B cell (primary cell): ENCODE results near the gene ALX3. TPM values are rescaled to one million over a fixed set of nuclear protein-coding genes. Genes with fewer than 3 reads are reported as not detected.

Source experiments
- ATAC-seq: fragments of 200-7000 bp; cut with Tn5 transposase; one replicate; pipeline ENCODE4 v1.10.0; 2021; ENCODE audit warnings: low read depth, mild to moderate bottlenecking, moderate number of reproducible peaks, moderate library complexity
- CTCF ChIA-PET: fragments of 350-600 bp; sonication (Branson Sonifier 250); formaldehyde crosslinking; loops from one replicate; lab custom pipeline; 2021; ENCODE audit warnings: antibody characterized with exemption, inconsistent platforms; lab: Charles Lee
- POLR2A ChIA-PET: fragments of 350-600 bp; sonication (Branson Sonifier 250); formaldehyde crosslinking; loops from one replicate; lab custom pipeline; 2021; ENCODE audit warnings: antibody characterized with exemption; lab: Charles Lee
- DNase-seq: peaks from one replicate; pipeline ENCODE4 v3.0.0; 2013
- H2AFZ ChIP-seq: 2 replicates; pipeline ENCODE4 v1.6.1; 2012; ENCODE audit warnings: mild to moderate bottlenecking, low read depth, low read length; ENCODE audit not compliant: insufficient read depth, poor library complexity, severe bottlenecking
- H3K27ac ChIP-seq, 2 donors: 1 replicate in 1 of 2; 2 replicates in 1 of 2; pipeline ENCODE4 v1.5.1; 2012 to 2013; ENCODE audit warnings: low read length in 2 of 2, mild to moderate bottlenecking in 2 of 2, moderate library complexity in 1 of 2
- H3K27me3 ChIP-seq, 4 experiments: fragments of 200-600 bp in 1 of 4; sonication (generic) in 1 of 4; replicated peaks in 1 of 4; 1 replicate in 2 of 4; 2 replicates in 2 of 4; pipeline versions ENCODE4 v1.6.1 to v1.7.0; 2013 to 2016; ENCODE audit warnings: low read length in 3 of 4, mild to moderate bottlenecking in 2 of 4, mixed read lengths in 1 of 4, moderate library complexity in 1 of 4; ENCODE audit not compliant: insufficient read depth in 4 of 4, control insufficient read depth in 3 of 4; ENCODE audit errors: control extremely low read depth in 1 of 4
- H3K36me3 ChIP-seq, 2 experiments: replicated peaks in 1 of 2; 1 replicate in 1 of 2; 2 replicates in 1 of 2; pipeline versions ENCODE4 v1.6.1 to v1.7.1; 2013; ENCODE audit warnings: low read length in 1 of 2; ENCODE audit not compliant: insufficient read depth in 2 of 2, control insufficient read depth in 1 of 2; ENCODE audit errors: control extremely low read depth in 1 of 2, extremely low read depth in 1 of 2
- H3K4me1 ChIP-seq, 2 donors: fragments of 200-600 bp in 1 of 2; sonication (generic) in 1 of 2; 1 replicate in 1 of 2; 2 replicates in 1 of 2; pipeline versions ENCODE4 v1.5.1 to v1.6.1; 2013 to 2017; ENCODE audit warnings: low read length in 2 of 2; ENCODE audit not compliant: control insufficient read depth in 2 of 2, insufficient read depth in 2 of 2
- H3K4me2 ChIP-seq: replicated peaks from 2 replicates; pipeline ENCODE3; 2012; ENCODE audit warnings: mild to moderate bottlenecking, low read depth, low read length; ENCODE audit not compliant: poor library complexity, severe bottlenecking
- H3K4me3 ChIP-seq, 5 experiments: fragments of 200-600 bp in 1 of 5; sonication (generic) in 1 of 5; 1 replicate in 3 of 5; 2 replicates in 2 of 5; pipeline versions ENCODE4 v1.5.1 to v1.7.0; 2011 to 2016; ENCODE audit warnings: low read length in 4 of 5, mild to moderate bottlenecking in 4 of 5, low read depth in 2 of 5, control low read depth in 1 of 5, moderate library complexity in 1 of 5; ENCODE audit not compliant: insufficient read depth in 1 of 5; ENCODE audit errors: control extremely low read depth in 1 of 5, extremely low read depth in 1 of 5
- H3K79me2 ChIP-seq: fragments of 200-600 bp; sonication (generic); one replicate; pipeline ENCODE4 v1.6.0; 2016; ENCODE audit warnings: low read length; ENCODE audit not compliant: control insufficient read depth, insufficient read depth
- H3K9ac ChIP-seq: fragments of 200-600 bp; sonication (generic); 2 replicates; pipeline ENCODE4 v1.6.1; 2017; ENCODE audit warnings: mild to moderate bottlenecking, low read length, moderate library complexity
- H3K9me3 ChIP-seq, 3 donors: one replicate each; pipeline versions ENCODE4 v1.6.1 to v1.7.1; 2013; ENCODE audit warnings: low read length in 2 of 3; ENCODE audit not compliant: control insufficient read depth in 2 of 3, insufficient read depth in 1 of 3; ENCODE audit errors: control extremely low read depth in 1 of 3
- H4K20me1 ChIP-seq: 2 replicates; pipeline ENCODE4 v1.6.0; 2012; ENCODE audit warnings: mild to moderate bottlenecking, low read length; ENCODE audit not compliant: insufficient read depth, control insufficient read depth, poor library complexity, severe bottlenecking
- H3K27ac Mint-ChIP-seq: one replicate; pipeline ENCODE4 v1.8.0; 2021; ENCODE audit warnings: mixed read lengths
- H3K27me3 Mint-ChIP-seq: one replicate; pipeline ENCODE4 v1.8.0; 2021; ENCODE audit warnings: mixed read lengths
- H3K4me1 Mint-ChIP-seq: one replicate; pipeline ENCODE4 v1.8.0; 2021; ENCODE audit warnings: mixed read lengths
- H3K4me3 Mint-ChIP-seq: one replicate; pipeline ENCODE4 v1.8.0; 2021; ENCODE audit warnings: mixed read lengths
- H3K9me3 Mint-ChIP-seq: one replicate; pipeline ENCODE4 v1.8.0; 2022; ENCODE audit warnings: mixed read lengths; ENCODE audit not compliant: insufficient read depth
- EZH2 ChIP-seq: IDR thresholded peaks from 2 replicates; pipeline ENCODE4 v1.6.1; 2012; ENCODE audit warnings: borderline replicate concordance, low read depth, mild to moderate bottlenecking, moderate library complexity, low read length; ENCODE audit not compliant: insufficient read depth, poor library complexity, severe bottlenecking
- WGBS: methylation state at CpG from one replicate; pipeline ENCODE4 v1.1.5; 2013; ENCODE audit warnings: missing lambda C conversion rate; ENCODE audit not compliant: insufficient coverage; 5-methylcytosine and 5-hydroxymethylcytosine counted together
- intact Hi-C: fragments of 100-400 bp; cut with micrococcal nuclease; formaldehyde crosslinking; loops from one replicate; pipeline ENCODE4 v1.10.0; 2022
- polyA minus RNA-seq: library from RNA; depleted of rRNA, polyadenylated mRNA; stranded (reverse); fragments of >200 nt; gene quantifications from 2 replicates; pipeline ENCODE4 v1.2.3, GENCODE V29; 2012
- polyA plus RNA-seq: library from polyadenylated mRNA; depleted of rRNA; stranded (reverse); fragments of >200 nt; gene quantifications from 2 replicates; pipeline ENCODE4 v1.2.3, GENCODE V29; 2012
- total RNA-seq, 2 donors: library from RNA; stranded (reverse); fragments of 120-200 nt in 1 of 2; gene quantifications; 1 replicate in 1 of 2; 2 replicates in 1 of 2; pipeline versions ENCODE4 v1.2.3 to v1.2.4, GENCODE V29; 2013 to 2022
- TF ChIP-seq, protein P1 (sequence below): fragments of 200-600 bp; IDR thresholded peaks from one replicate; pipeline ENCODE4 v1.8.0; 2022; ENCODE audit warnings: antibody characterized with exemption, mild to moderate bottlenecking

Gene ALX3
- not detected in 2 replicates for total RNA-seq
- total RNA-seq (2013) = not detected
- not detected in 2 replicates for polyA plus RNA-seq
- not detected in 2 replicates for polyA minus RNA-seq

- Histone ChIP-seq H4K20me1 (peaks cover 4% of the 10 kb centered on the region), H3K4me2 (peak within 1 kb of the TSS; percentile 81), H2AFZ (peak within 1 kb of the TSS; percentile 53), H3K4me3 (peak within 1 kb of the TSS in 4 of 5 experiments; percentile 6 to 60 (median 33)), H3K27ac (no peak within 1 kb of the TSS), H3K79me2 (no peaks in the 10 kb centered on the region), H3K9me3 (peaks cover 0 to 35% (median 0%) of the 10 kb centered on the region in 3 donors), H3K4me1 (peaks cover 34 to 40% of the 10 kb centered on the region in 2 donors), H3K27me3 (peaks cover 0 to 68% (median 45%) of the 10 kb centered on the region in 4 experiments), H3K9ac (peak within 1 kb of the TSS; percentile 35), H3K36me3 (no peaks in the 10 kb centered on the region)
- H3K27ac Mint-ChIP-seq = no peak within 1 kb of the TSS
- H3K4me3 Mint-ChIP-seq = peak within 1 kb of the TSS; percentile 94
- intact Hi-C loops = no loop called here
- DNase-seq (no peak), ATAC-seq (no peak)
- H3K4me1 Mint-ChIP-seq = peaks cover 25% of the 10 kb centered on the region
- CTCF ChIA-PET = interaction anchor here (0.6 to 2.1 kb wide), 4 partner anchors 11 to 35 kb away, joined by 3 to 10 read pairs (median 4); no protein-coding TSS in a partner anchor
- POLR2A ChIA-PET = no interaction called here
- H3K27me3 Mint-ChIP-seq = peaks cover 62% of the 10 kb centered on the region
- WGBS = 8% methylated on average over 21 of the region's 27 CpGs
- TF ChIP-seq, protein P1, sequence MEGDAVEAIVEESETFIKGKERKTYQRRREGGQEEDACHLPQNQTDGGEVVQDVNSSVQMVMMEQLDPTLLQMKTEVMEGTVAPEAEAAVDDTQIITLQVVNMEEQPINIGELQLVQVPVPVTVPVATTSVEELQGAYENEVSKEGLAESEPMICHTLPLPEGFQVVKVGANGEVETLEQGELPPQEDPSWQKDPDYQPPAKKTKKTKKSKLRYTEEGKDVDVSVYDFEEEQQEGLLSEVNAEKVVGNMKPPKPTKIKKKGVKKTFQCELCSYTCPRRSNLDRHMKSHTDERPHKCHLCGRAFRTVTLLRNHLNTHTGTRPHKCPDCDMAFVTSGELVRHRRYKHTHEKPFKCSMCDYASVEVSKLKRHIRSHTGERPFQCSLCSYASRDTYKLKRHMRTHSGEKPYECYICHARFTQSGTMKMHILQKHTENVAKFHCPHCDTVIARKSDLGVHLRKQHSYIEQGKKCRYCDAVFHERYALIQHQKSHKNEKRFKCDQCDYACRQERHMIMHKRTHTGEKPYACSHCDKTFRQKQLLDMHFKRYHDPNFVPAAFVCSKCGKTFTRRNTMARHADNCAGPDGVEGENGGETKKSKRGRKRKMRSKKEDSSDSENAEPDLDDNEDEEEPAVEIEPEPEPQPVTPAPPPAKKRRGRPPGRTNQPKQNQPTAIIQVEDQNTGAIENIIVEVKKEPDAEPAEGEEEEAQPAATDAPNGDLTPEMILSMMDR = no peak
- TF ChIP-seq EZH2 = no peak
- H3K9me3 Mint-ChIP-seq = no peaks in the 10 kb centered on the region
Observed at GRCh38 chr1:110070671-110071242, at the start of gene ALX3. ALX3 (minus strand) TSS chr1:110070672; CDS start chr1:110070612, 60 bp downstream.

GRCh38 chr1:110119843-110120242 is 49.4 kb upstream of the ALX3 start:
- Histone ChIP-seq H3K4me3 (no peak overlapping the region), H4K20me1 (no peaks in the 10 kb centered on the region), H3K27me3 (peaks cover 0 to 13% (median 4%) of the 10 kb centered on the region in 4 experiments), H3K9ac (no peak overlapping the region), H3K4me1 (no peaks in the 10 kb centered on the region), H3K4me2 (no peak overlapping the region), H3K36me3 (no peaks in the 10 kb centered on the region), H3K9me3 (peaks cover 0 to 22% (median 3%) of the 10 kb centered on the region in 3 donors), H3K79me2 (no peaks in the 10 kb centered on the region), H3K27ac (no peak overlapping the region), H2AFZ (no peak overlapping the region)
- ATAC-seq (no peak), DNase-seq (no peak)
- 82% methylated on average over 3 of the region's 3 CpGs for WGBS
- TF ChIP-seq EZH2 = no peak
- TF ChIP-seq, protein P1 = no peak
- Mint-ChIP-seq H3K9me3 (no peaks in the 10 kb centered on the region), H3K4me1 (no peaks in the 10 kb centered on the region), H3K27me3 (peaks cover 41% of the 10 kb centered on the region), H3K27ac (no peak overlapping the region), H3K4me3 (no peak overlapping the region)
- intact Hi-C loops = no loop called here
- CTCF ChIA-PET = no interaction called here
- POLR2A ChIA-PET = no interaction called here
